Measurements from ENCODE around the gene IRAK3.
"Not testable (repeated sequence)": the region's sequence is repeated elsewhere in the genome, so short reads cannot be mapped to it uniquely, and the experiment has no call there.

The IRAK3 gene

GRCh38 chr12:66258011-66258410 lies 69.0 kb downstream of the IRAK3 start:
- no peak for DNase-seq (ENCODE audit: low read depth in 2 of 2)

GRCh38 chr12:66262737-66263136 lies 73.7 kb downstream of the IRAK3 start:
- DNase-seq (ENCODE audit: low read depth in 2 of 2), result no peak

- DNase-seq (ENCODE audit: low read depth in 2 of 2), result no peak
Measured at GRCh38 chr12:66268562-66268961, 79.5 kb downstream of the IRAK3 start.

GRCh38 chr12:66269142-66269541 lies 80.1 kb downstream of the IRAK3 start:
- DNase-seq (ENCODE audit: low read depth in 2 of 2), result no peak

- DNase-seq (ENCODE audit: low read depth in 2 of 2), result no peak
Measured at GRCh38 chr12:66269757-66270383, 80.9 kb downstream of the IRAK3 start.

- DNase-seq (ENCODE audit: low read depth in 2 of 2), result no peak
Measured at GRCh38 chr12:66270613-66271012, 81.6 kb downstream of the IRAK3 start.

- DNase-seq (ENCODE audit: low read depth in 2 of 2), result no peak
Measured at GRCh38 chr12:66272650-66273049, 83.6 kb downstream of the IRAK3 start.

- DNase-seq (ENCODE audit: low read depth in 2 of 2), result no peak
Measured at GRCh38 chr12:66273147-66273546, 84.1 kb downstream of the IRAK3 start.

- DNase-seq (ENCODE audit: low read depth in 2 of 2), result no peak
Measured at GRCh38 chr12:66275040-66275439, 86.0 kb downstream of the IRAK3 start.

GRCh38 chr12:66279123-66279712 lies 90.2 kb downstream of the IRAK3 start:
- DNase-seq (ENCODE audit: low read depth in 2 of 2), result no peak

GRCh38 chr12:66280561-66280960 lies 91.5 kb downstream of the IRAK3 start:
- DNase-seq (ENCODE audit: low read depth in 2 of 2), result no peak

- DNase-seq (ENCODE audit: low read depth in 2 of 2), result no peak
Measured at GRCh38 chr12:66282244-66282643, 93.2 kb downstream of the IRAK3 start.

- no peak for DNase-seq (ENCODE audit: low read depth in 2 of 2)
Measured at GRCh38 chr12:66287275-66287674, 98.3 kb downstream of the IRAK3 start.

GRCh38 chr12:66288121-66288520 lies 99.1 kb downstream of the IRAK3 start:
- no peak for DNase-seq (ENCODE audit: low read depth in 2 of 2)

GRCh38 chr12:66289485-66289884 lies 100.5 kb downstream of the IRAK3 start:
- DNase-seq (ENCODE audit: low read depth in 2 of 2), result no peak

GRCh38 chr12:66290716-66291200 lies 101.7 kb downstream of the IRAK3 start:
- DNase-seq (ENCODE audit: low read depth in 2 of 2), result no peak

GRCh38 chr12:66296176-66296683 lies 107.2 kb downstream of the IRAK3 start:
- DNase-seq (ENCODE audit: low read depth in 2 of 2), result no peak

- DNase-seq (ENCODE audit: low read depth in 2 of 2), result no peak
Measured at GRCh38 chr12:66297080-66297479, 108.1 kb downstream of the IRAK3 start.

GRCh38 chr12:66297923-66298322 lies 108.9 kb downstream of the IRAK3 start:
- no peak for DNase-seq (ENCODE audit: low read depth in 2 of 2)

- peak; percentile 96 to 99 for DNase-seq (ENCODE audit: low read depth in 2 of 2)
Measured at GRCh38 chr12:66301944-66302826, 113.2 kb downstream of the IRAK3 start, which contains the start of gene HELB. TSS of gene HELB (plus strand) at chr12:66302493. CDS start at chr12:66302604, 111 bp downstream.

- DNase-seq (ENCODE audit: low read depth in 2 of 2), result no peak
Measured at GRCh38 chr12:66302827-66303169, 113.8 kb downstream of the IRAK3 start.

- DNase-seq (ENCODE audit: low read depth in 2 of 2), result not testable (repeated sequence)
Measured at GRCh38 chr12:66303316-66303804, 114.3 kb downstream of the IRAK3 start.

Measured in stimulated activated CD8-positive, alpha-beta memory T cell treated with anti-CD3 and anti-CD28 coated beads, Interleukin-2, amount 100 ng/mL, for 48 hours (primary cell).